PFSK-1 (cell line): ENCODE data around the gene NINJ2.
A peak's percentile ranks its signal among the peaks of the same experiment; 100 is the strongest.

ENCODE experiments used
- POLR2AphosphoS5 ChIP-seq: IDR thresholded peaks from 2 replicates; pipeline ENCODE4 v1.6.1; 2012; ENCODE audit warnings: low read depth, mild to moderate bottlenecking, control low read depth, low read length, moderate library complexity
- TAF1 ChIP-seq: IDR thresholded peaks from 2 replicates; pipeline ENCODE4 v1.6.1; 2012; ENCODE audit warnings: low read length, control low read depth, borderline replicate concordance; ENCODE audit not compliant: insufficient read depth
- TF ChIP-seq, protein P1 (sequence below), 2 experiments: IDR thresholded peaks; 2 replicates each; pipeline versions ENCODE4 v1.6.1 to v1.8.0; 2011 to 2012; ENCODE audit warnings: low read depth in 2 of 2, low read length in 2 of 2, control low read depth in 1 of 2, inconsistent platforms in 1 of 2, mild to moderate bottlenecking in 1 of 2, moderate library complexity in 1 of 2; ENCODE audit not compliant: insufficient read depth in 1 of 2

DNA sequence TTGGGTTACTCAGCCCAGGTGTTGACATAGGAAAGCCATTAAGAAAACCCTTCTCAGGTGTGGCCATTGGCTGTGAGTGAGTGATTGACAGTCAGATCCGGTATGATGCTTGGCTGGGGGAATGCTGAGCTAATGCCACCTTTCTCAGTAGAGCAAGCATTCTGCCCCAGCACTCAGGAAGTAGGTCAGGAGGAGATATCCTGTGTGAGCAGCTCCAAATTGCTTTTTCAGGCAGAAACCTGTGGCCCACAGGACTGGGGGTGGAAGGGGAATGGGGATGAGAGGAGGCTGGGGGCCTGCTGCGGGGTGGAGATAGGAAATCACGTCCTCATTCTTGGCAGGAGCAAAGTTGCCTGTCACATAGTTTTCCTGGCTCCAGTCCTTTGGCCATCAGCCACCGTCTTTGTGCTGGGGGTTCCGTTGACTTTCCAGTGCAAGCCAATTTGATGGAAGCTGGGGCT, 55.7 kb downstream of the NINJ2 start:
- TF ChIP-seq POLR2AphosphoS5 (no peak), TAF1 (no peak)
- TF ChIP-seq, protein P1, sequence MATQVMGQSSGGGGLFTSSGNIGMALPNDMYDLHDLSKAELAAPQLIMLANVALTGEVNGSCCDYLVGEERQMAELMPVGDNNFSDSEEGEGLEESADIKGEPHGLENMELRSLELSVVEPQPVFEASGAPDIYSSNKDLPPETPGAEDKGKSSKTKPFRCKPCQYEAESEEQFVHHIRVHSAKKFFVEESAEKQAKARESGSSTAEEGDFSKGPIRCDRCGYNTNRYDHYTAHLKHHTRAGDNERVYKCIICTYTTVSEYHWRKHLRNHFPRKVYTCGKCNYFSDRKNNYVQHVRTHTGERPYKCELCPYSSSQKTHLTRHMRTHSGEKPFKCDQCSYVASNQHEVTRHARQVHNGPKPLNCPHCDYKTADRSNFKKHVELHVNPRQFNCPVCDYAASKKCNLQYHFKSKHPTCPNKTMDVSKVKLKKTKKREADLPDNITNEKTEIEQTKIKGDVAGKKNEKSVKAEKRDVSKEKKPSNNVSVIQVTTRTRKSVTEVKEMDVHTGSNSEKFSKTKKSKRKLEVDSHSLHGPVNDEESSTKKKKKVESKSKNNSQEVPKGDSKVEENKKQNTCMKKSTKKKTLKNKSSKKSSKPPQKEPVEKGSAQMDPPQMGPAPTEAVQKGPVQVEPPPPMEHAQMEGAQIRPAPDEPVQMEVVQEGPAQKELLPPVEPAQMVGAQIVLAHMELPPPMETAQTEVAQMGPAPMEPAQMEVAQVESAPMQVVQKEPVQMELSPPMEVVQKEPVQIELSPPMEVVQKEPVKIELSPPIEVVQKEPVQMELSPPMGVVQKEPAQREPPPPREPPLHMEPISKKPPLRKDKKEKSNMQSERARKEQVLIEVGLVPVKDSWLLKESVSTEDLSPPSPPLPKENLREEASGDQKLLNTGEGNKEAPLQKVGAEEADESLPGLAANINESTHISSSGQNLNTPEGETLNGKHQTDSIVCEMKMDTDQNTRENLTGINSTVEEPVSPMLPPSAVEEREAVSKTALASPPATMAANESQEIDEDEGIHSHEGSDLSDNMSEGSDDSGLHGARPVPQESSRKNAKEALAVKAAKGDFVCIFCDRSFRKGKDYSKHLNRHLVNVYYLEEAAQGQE (IDR thresholded peaks at IDR 0.05; ENCODE audit: insufficient read depth in 1 of 2, low read depth in 2 of 2, low read length in 2 of 2), result 0 out of 4 replicates have a peak, but pooled peaks of 1 of the 2 experiments have one; percentile 26
